NCI-H1105 treated with DMSO at 0.1 percent for 48 hours (cell line): ENCODE data around the gene COL11A1.
"Not testable (repeated sequence)": the region's sequence is repeated elsewhere in the genome, so short reads cannot be mapped to it uniquely, and the experiment has no call there.

Source experiments
- DNase-seq: peaks from one replicate; lab custom pipeline; 2025; lab: John Stamatoyannopoulos, UW

The COL11A1 gene

DNA sequence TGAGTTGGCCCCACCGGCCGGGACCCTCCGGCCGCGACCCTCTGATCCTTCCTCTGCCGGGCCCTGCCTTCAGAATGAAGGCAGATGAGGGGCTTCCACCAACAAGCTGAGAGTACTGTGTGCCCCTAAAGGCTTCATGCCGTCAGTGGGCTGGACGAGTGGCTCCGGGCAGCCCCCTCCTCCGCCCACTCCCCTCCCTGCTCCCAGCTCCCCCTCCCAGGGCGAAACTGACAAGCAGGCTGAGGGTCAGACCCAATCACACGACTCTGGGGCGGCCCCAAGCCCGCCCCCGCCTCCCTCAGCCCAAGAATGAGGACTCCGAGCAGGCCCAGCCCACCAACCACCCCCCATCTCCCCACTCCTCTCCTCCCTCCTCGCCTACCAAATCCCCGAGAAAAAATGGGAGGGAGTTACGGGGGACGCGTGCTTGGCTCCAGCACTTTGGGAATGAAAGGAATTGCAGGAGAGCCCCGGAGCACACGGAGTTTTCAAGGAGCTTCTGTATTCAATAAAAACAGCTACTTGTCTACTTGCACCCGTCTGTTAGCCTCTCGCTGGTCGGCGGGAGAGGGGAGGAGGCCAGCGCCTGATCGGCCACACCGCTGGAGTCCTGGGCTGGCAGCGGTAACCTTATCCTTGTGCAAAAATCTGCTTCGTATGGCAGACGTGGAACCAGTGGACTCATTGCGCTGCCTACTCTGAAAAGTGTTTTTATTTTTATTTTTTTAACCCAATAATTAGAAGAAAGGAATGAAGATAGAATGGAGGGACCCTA lies at the start of gene COL11A1:
Gene COL11A1, minus strand, starts transcription at position 147 of the 775 bp plus-strand sequence. CDS start 344 bp downstream, outside the sequence.
- DNase-seq: no peak

GRCh38 chr1:103156966-103157365 lies 48.6 kb upstream of the COL11A1 start:
- DNase-seq: no peak

GRCh38 chr1:103146166-103146565 lies 37.8 kb upstream of the COL11A1 start:
- DNase-seq: no peak

DNA sequence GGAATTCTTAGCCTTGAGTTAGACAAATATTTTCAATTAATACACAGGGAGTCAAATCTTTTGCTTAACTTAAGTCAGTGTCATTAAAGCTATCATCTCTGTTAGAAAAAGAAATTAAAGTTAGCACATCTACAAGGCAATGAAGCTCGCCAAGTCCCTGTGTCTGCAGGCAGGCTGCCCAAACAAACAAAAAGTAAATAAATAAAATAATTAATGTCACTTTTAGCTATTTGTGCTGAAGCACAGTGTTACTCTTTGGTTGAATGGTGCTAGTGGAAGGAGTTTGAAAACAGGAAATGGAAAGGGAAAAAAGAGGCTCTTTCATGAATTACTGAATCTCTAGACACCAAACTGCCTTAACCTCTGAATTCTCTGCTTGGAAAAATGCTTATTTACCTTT lies 37.1 kb upstream of the COL11A1 start:
- peak; percentile 33 for DNase-seq

- DNase-seq: no peak
These were observed 36.4 kb upstream of the COL11A1 start for GRCh38 chr1:103144681-103145080.

DNA sequence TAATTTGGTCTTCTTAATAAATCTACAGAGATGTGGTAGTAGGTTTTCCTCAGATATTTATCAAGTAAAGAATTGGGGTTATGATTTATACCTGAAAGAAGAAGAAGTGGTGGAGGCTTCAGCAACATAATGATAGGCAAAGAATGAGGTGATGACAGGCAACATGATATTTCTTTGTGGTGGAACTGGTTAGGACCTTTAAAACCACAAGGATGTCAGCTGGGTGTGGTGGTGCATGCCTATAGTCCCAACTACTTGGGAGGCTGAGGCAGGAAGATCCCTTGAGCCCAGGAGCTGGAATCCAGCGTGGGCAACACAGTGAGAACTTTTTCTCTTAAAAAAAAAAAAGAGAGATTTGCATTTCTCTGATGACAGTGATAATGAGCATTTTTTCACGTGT lies 34.1 kb upstream of the COL11A1 start:
- no peak for DNase-seq

- DNase-seq: no peak
These were observed 21.5 kb upstream of the COL11A1 start for GRCh38 chr1:103129796-103130195.

DNA sequence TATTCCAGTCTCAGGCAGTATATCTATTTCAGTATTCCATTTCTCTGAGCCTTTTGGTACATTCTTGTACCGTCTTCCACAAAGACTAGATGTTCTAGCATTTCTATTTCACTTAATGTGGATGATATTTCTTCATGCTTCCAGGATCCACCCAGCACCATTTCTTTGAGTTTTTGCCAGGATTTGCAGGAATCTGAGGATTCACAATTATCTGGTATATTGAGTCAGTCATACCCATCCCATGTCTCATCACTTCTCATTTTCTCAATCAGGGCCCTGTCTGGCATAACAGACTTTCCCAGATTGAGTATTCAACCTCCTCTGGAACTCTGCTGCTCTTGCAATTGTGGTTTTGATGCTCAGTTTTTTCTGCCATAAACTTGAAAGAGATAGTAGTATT lies 20.9 kb upstream of the COL11A1 start:
- DNase-seq: no peak

- DNase-seq: not testable (repeated sequence)
These were observed 19.9 kb upstream of the COL11A1 start for GRCh38 chr1:103128256-103128655.

DNA sequence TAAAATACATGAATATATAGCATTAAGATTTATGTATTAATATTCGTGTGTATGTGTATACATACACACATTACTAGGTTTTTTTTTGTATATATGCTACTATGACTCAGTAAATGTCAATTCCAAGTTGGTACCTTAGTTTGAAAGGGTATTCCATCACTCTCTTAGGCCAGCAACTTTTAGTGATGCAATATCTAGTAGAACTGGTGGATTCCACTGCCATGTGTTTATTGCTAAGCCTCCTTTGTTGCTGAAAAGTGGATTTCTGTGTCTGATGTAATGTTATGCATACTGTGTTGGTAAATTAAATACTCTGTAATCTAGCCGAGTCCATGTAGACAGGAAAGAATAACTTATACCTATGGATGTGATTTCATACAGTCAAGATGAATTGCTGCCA lies 16.9 kb upstream of the COL11A1 start:
- DNase-seq: no peak

GRCh38 chr1:103122983-103123720 lies 14.8 kb upstream of the COL11A1 start:
- no peak for DNase-seq

- no peak for DNase-seq
These were observed 12.7 kb upstream of the COL11A1 start for GRCh38 chr1:103120981-103121380.

- no peak for DNase-seq
These were observed 4.2 kb upstream of the COL11A1 start for GRCh38 chr1:103112546-103112945.

GRCh38 chr1:103111926-103112325 lies 3.6 kb upstream of the COL11A1 start:
- DNase-seq: no peak

DNA sequence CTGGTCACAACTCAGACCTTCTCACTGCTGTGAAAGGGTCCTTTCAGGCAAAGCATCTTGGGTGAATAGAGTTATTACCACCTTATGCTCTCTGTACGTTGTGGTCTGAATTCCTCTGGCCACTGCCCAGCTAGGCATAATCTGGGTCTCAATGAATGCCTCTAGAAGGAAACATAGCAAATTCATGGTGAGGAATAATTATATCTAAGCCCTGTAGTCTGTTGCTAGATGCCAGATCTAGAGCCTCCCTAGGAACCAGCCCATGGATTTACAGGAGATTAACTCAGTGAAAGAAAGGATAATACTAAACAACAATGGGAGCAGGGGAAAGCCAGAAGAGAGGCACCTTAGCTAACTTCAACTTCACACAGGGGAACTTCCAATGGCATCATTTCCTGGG lies 2.4 kb upstream of the COL11A1 start:
- DNase-seq: no peak

DNA sequence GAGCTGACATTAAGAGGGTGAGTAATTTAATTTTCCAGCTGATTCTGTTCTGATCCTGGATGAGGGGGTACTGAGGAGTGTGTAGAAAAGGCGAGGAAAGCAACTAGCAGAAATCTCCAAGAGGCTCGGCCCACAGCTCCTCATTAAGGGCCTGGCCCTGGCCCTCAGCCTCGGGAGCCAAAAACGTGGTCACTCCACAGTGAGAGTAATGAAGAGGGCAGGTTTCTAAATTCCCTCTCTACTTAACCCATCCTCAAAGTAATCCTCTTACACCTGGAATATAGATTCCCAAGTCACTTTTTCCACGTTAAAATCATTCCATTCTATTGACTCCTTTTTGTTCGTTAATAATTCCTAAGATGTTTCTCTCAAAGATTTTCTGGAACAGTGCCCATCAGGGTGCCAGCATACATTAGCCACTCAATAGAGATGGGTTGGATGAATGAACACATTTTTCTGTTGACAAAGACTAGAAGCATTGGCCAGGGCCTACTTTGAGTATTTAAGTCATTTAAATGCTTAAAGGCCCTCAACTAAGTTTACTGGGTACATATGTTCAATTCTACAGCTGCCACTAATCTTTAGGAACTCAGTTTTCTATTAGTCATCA lies 1.1 kb upstream of the COL11A1 start:
- peak; percentile 39 for DNase-seq

- no peak for DNase-seq
These were observed 464 bp downstream of the COL11A1 start for GRCh38 chr1:103107741-103108375.

DNA sequence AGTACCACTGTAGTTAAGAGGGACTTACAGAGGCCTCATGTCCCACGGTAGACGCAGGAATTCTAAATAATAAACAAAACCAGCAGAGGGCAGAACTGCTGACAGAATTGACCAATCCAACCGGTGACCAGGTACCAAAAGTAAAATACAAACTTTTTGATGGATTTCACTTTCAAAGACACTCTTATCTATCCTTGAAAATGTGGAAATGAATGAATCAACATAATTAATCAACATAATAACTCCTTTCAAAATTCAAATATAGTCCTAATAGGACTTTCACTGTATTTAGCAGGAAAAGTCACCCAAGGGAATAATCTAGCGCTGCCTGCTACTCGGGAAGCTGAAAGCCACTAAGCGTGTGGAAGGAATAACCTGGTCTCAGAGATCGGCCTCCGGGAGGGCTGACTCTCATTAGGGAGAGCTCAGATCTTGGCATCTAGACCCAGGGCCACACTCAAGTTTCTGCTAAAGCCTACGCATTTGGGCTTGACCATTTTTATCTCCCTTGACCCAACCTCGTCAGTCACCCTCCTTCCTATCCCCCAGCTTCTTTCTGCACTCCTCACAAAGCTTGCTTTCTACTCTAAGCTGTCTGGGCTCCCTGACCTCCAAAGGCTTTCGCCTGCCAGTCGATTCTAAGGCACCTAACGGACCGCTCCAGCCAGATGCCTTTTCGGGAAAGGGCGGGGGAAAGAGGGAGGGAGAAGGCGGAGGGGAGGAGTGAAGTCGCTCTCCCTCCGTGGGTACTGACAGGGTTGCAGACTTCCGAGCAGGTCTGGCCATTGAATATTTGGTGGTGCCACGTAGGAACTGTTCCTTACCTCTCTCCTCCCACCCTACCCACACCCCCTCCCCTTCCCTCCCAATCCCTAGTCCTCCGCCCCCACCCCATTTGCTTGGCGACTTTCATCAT lies 1.6 kb downstream of the COL11A1 start:
- peak; percentile 68 for DNase-seq

DNA sequence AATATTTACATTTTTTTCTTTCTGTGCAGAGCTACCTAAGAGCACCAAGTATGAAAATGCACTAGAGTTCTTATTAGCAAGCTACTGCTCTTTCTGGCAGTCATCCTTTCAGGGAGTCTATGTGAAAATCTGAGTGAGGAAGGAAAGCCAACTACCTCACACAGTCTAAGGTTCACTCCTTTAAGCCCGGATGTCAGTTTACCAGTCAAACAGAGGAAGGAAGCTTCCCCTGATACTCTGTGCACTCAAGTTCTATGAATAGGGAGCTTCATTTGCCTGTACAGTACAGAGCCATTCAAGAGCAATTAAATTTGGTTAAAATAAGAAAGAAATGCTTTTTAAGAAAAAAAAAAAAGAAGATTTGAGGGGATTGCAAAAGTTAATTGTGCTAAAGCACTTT lies 6.9 kb downstream of the COL11A1 start:
- DNase-seq: no peak

GRCh38 chr1:103089221-103089620 lies 19.1 kb downstream of the COL11A1 start:
- no peak for DNase-seq

DNA sequence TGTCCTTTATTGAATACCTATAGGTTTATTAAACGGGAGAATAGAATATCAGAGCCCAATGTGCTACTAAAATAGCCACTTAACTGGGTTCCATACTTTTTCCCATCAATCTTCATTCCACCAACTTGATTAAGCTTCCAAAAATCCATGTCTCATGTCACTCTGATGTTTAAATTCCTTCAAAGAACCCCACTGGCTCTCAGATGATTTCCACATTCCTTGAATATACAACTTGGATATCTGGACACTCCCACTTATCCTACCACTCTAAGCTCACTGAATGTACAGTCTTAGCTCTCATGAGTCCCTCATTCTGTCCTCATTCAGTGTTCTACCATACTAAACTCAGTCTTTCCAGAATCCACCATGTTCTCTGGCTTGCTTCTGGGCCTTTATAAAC lies 21.1 kb downstream of the COL11A1 start:
- DNase-seq: no peak
